ENCODE measurements around the gene SREK1. TPM values are rescaled to one million over a fixed set of nuclear protein-coding genes. Genes with fewer than 3 reads are reported as not detected.

The SREK1 gene
- total RNA-seq, 1 experiment from 2014 or later: 95.9 TPM

DNA sequence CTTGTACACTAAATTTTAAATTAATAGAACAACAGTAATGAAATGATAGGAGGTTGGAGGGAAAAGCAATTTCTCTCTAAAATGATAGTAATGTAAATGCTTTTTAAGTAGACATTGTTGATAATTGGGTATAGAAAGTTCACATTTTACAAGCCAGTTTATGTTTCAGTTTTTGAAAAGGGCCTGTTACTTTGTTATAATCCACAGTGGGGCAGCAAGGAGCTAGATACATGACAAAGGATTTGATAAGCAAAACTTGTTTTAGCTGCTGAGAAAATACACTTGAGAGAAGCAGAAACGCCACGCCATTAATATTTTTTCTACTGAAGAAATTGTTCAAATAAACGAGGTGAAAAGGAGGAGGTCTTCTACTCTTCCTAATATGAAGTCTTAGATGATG is 30.2 kb downstream of the SREK1 start:
- peaks cover 6% of the 10 kb centered on the region for H3K4me1 ChIP-seq (ENCODE audit: insufficient read depth, low read length, poor library complexity, severe bottlenecking)
- intact Hi-C loops (cut with micrococcal nuclease; ENCODE audit: unreplicated experiment): loop anchor here (5.0 kb wide), 1 partner anchor 432 kb away; no protein-coding TSS in a partner anchor
- H3K27me3 ChIP-seq (replicated peaks; ENCODE audit: insufficient read depth, low read depth, low read length, poor library complexity): no peaks in the 10 kb centered on the region
- peak; percentile 48 for DNase-seq (ENCODE audit: low spot score)
- CTCF ChIA-PET: interaction anchor here (0.7 kb wide), 1 partner anchor 132 kb away, joined by 3 read pairs; no protein-coding TSS in a partner anchor
- no peak overlapping the region for H3K27ac ChIP-seq (ENCODE audit: low read depth, low read length, poor library complexity, severe bottlenecking)
- BruUV-seq (replicated peaks): no TSS peak
- H3K4me3 ChIP-seq (ENCODE audit: low read depth, low read length, poor library complexity, severe bottlenecking): no peak overlapping the region
- POLR2A ChIA-PET (ENCODE audit: low non-redundant PET): no interaction called here
- no peaks in the 10 kb centered on the region for H3K9me3 ChIP-seq (ENCODE audit: low read depth, low read length, poor library complexity, severe bottlenecking)
- peaks cover 80% of the 10 kb centered on the region for H3K36me3 ChIP-seq (ENCODE audit: insufficient read depth, low read length, poor library complexity, severe bottlenecking)
- TF ChIP-seq EZH2 (IDR thresholded peaks at IDR 0.05; ENCODE audit: borderline replicate concordance, low read depth, low read length, poor library complexity, severe bottlenecking): no peak
- TF ChIP-seq, protein P1, sequence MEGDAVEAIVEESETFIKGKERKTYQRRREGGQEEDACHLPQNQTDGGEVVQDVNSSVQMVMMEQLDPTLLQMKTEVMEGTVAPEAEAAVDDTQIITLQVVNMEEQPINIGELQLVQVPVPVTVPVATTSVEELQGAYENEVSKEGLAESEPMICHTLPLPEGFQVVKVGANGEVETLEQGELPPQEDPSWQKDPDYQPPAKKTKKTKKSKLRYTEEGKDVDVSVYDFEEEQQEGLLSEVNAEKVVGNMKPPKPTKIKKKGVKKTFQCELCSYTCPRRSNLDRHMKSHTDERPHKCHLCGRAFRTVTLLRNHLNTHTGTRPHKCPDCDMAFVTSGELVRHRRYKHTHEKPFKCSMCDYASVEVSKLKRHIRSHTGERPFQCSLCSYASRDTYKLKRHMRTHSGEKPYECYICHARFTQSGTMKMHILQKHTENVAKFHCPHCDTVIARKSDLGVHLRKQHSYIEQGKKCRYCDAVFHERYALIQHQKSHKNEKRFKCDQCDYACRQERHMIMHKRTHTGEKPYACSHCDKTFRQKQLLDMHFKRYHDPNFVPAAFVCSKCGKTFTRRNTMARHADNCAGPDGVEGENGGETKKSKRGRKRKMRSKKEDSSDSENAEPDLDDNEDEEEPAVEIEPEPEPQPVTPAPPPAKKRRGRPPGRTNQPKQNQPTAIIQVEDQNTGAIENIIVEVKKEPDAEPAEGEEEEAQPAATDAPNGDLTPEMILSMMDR (conservative IDR thresholded peaks at IDR 0.05; ENCODE audit: low read depth, low read length): peak; percentile 51

DNA sequence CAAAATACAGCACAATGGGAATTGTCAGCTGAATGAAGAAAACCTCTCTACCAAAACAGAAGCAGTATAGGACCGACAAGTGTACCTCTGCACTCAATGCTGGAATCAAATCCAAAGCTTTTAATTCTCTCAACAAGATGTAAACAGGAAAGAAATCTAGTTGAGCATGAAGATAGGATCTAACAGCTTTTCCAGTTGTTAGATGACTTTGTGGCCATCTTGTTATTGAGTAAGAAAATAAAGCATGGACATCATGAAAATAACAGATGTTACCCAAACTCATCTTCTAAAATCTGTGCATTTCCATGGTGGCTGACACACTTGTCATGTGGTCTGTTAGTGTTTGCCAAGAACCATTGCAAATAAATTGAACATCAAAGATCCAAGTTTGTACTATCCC is 34.7 kb downstream of the SREK1 start:
- CTCF ChIA-PET: no interaction called here
- no peaks in the 10 kb centered on the region for H3K27me3 ChIP-seq (replicated peaks; ENCODE audit: insufficient read depth, low read depth, low read length, poor library complexity)
- intact Hi-C loops (cut with micrococcal nuclease; ENCODE audit: unreplicated experiment): loop anchor here (5.0 kb wide), 1 partner anchor 579 kb away; no protein-coding TSS in a partner anchor
- peaks cover 78% of the 10 kb centered on the region for H3K36me3 ChIP-seq (ENCODE audit: insufficient read depth, low read length, poor library complexity, severe bottlenecking)
- TSS peak; percentile 61 for BruUV-seq (replicated peaks)
- TF ChIP-seq EZH2 (IDR thresholded peaks at IDR 0.05; ENCODE audit: borderline replicate concordance, low read depth, low read length, poor library complexity, severe bottlenecking): no peak
- TF ChIP-seq, protein P1 (conservative IDR thresholded peaks at IDR 0.05; ENCODE audit: low read depth, low read length): no peak
- peaks cover 6% of the 10 kb centered on the region for H3K4me1 ChIP-seq (ENCODE audit: insufficient read depth, low read length, poor library complexity, severe bottlenecking)
- H3K9me3 ChIP-seq (ENCODE audit: low read depth, low read length, poor library complexity, severe bottlenecking): no peaks in the 10 kb centered on the region
- POLR2A ChIA-PET (ENCODE audit: low non-redundant PET): no interaction called here
- no peak overlapping the region for H3K27ac ChIP-seq (ENCODE audit: low read depth, low read length, poor library complexity, severe bottlenecking)
- no peak for DNase-seq (ENCODE audit: low spot score)
- no peak overlapping the region for H3K4me3 ChIP-seq (ENCODE audit: low read depth, low read length, poor library complexity, severe bottlenecking)

DNA sequence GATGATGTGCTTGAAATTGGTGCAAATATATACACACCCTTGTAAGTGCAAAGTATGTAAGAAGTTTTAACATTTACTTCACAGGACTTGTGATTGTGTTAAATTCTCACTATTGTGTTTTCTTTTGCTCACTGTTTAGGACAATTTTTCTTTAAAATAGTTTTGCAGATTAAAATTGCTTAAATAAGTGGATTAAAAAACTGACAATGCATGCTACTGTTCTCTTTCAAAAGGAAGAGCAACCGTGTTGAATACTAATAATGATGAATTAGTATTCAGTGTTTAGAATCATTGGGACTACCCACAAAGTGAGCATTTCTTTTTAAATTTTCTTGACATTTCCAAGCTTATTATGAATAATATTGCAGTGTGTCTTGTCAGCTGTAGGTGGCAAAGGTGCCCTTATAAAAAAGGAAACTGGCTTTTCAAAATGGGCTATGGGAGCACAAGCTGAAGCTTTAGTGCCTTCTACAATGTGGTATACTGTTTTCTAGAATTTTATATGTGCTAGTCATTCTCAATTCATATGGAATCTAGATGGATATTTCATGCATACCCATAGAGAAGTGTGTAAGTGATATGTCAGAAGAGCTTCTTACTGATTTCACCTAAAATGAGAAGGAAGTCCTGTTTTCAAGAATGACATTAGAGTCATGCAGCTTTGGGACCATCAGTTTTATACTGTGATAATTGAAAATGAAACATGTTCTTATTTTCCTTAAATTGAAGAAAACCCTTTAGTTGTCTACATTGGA is 35.4 kb downstream of the SREK1 start:
- TF ChIP-seq, protein P1 (conservative IDR thresholded peaks at IDR 0.05; ENCODE audit: low read depth, low read length): no peak
- TF ChIP-seq EZH2 (IDR thresholded peaks at IDR 0.05; ENCODE audit: borderline replicate concordance, low read depth, low read length, poor library complexity, severe bottlenecking): no peak
- no peak for DNase-seq (ENCODE audit: low spot score)
- ChIA-PET CTCF (no interaction called here), POLR2A (ENCODE audit: low non-redundant PET) (no interaction called here)
- Histone ChIP-seq H3K9me3 (ENCODE audit: low read depth, low read length, poor library complexity, severe bottlenecking) (no peaks in the 10 kb centered on the region), H3K27me3 (replicated peaks; ENCODE audit: insufficient read depth, low read depth, low read length, poor library complexity) (no peaks in the 10 kb centered on the region), H3K4me3 (ENCODE audit: low read depth, low read length, poor library complexity, severe bottlenecking) (no peak overlapping the region), H3K36me3 (ENCODE audit: insufficient read depth, low read length, poor library complexity, severe bottlenecking) (peaks cover 77% of the 10 kb centered on the region), H3K4me1 (ENCODE audit: insufficient read depth, low read length, poor library complexity, severe bottlenecking) (peaks cover 6% of the 10 kb centered on the region), H3K27ac (ENCODE audit: low read depth, low read length, poor library complexity, severe bottlenecking) (no peak overlapping the region)
- intact Hi-C loops (cut with micrococcal nuclease; ENCODE audit: unreplicated experiment): loop anchor here (5.0 kb wide), 1 partner anchor 578 kb away; no protein-coding TSS in a partner anchor
- BruUV-seq (replicated peaks): no TSS peak
